GM19025 (cell line): Measurements from ENCODE around the gene IQSEC1.
A peak's percentile ranks its signal among the peaks of the same experiment; 100 is the strongest.

ENCODE experiments used
- ATAC-seq: cut with Tn5 transposase; IDR thresholded peaks from one replicate; pipeline ENCODE4 v1.9.1; 2021; ENCODE audit warnings: mild to moderate bottlenecking, low read depth, moderate library complexity; ENCODE audit not compliant: unreplicated experiment

The IQSEC1 gene

DNA sequence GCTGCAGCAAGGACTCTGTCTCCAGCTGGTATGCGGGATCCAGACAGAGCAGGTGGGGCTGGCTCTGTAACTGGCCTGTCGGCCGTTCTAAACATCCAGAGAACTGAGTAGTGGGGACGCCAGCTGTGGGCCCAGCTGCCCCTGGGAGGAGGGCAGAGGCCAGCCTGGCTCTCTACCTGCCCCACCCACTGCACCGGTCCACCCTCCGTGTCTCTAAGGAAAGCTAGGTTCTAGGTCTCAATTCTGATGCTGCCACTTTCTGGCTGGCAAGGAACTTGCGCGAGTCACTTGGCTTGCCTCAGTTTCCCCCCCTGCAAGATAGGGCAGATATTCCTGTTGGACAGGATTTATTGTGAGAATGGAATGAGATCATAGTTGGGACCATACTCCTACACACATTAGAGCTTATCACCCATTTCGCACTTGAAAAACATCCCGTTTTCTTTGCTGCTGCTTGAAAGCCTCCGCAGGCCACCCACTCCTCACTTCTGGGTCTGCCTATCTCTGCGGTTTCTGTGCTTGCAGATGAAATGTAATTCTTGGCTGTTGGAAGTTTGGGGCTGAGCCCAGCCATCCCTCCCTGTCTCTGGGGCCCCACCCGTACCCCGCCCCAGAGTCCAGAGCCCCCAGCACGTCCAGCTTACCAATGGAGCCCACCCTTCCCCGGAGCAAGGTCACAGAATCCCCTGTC lies 65.8 kb downstream of the IQSEC1 start:
- ATAC-seq: no peak

DNA sequence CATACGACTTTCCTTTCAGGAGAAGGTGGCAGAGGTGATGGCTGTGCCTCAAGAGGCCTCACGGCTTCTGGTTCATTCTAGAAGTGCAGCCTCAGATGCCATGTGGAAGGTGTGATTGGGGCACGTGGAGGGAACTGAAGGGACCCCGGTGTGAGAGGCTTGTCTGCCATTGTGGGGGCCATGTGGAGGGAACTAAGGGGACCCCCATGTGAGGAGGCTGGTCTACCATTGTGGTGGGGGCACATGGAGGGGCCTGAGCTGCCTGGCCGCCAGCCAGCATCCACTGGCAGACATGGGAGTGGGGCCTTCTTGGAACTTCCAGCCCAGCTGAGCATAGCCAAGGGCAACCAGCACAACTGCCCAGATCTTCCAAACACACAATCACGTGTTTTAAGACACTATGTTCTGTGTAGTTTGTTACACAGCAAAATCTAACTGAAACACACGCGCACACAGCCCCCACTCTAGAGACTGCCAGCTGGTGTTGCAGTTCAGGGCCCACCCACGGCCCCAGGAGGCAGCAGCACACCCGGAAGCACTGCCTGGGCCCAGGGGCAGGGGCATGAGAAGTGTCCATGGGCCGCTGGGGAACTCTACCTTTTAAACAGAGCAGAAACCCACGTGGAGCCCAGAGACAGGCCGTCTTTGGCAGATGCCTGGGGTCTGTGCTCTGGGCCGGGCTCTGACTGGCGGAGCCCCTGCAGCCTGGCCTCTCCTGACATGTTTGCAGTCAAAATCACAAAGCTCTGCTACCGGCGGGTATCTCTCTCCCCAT lies 66.8 kb downstream of the IQSEC1 start:
- ATAC-seq: no peak

- no peak for ATAC-seq
Measured at GRCh38 chr3:13005301-13005700, 67.9 kb downstream of the IQSEC1 start.

- ATAC-seq: no peak
Measured at GRCh38 chr3:13004376-13004775, 68.9 kb downstream of the IQSEC1 start.

- ATAC-seq: no peak
Measured at GRCh38 chr3:13003608-13004007, 69.6 kb downstream of the IQSEC1 start.

- peak; percentile 42 for ATAC-seq
Measured at GRCh38 chr3:13002398-13003124, 70.7 kb downstream of the IQSEC1 start.

- peak; percentile 26 for ATAC-seq
Measured at GRCh38 chr3:12999147-13000140, 73.8 kb downstream of the IQSEC1 start.

GRCh38 chr3:12998648-12999047 lies 74.6 kb downstream of the IQSEC1 start:
- no peak for ATAC-seq

DNA sequence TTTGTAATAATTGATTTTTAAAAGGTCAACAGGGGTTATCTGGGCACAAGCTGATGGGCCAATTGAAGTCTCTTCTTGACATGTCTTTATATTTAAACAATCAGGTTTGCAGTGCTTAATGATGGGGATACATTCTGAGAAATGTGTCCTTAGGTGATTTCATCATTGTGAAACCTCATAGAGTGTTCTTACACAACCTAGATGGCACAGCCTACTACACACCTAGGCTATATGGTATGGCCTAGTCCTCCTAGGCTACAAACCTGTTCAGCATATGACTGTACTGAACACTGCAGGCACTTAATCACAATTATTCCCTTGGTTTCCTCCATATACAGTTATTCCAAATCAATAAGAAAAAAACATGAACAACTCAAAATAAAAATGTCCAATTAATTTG lies 75.8 kb downstream of the IQSEC1 start:
- ATAC-seq: no peak

- ATAC-seq: no peak
Measured at GRCh38 chr3:12996181-12996506, 77.1 kb downstream of the IQSEC1 start.

- no peak for ATAC-seq
Measured at GRCh38 chr3:12995389-12996180, 77.6 kb downstream of the IQSEC1 start.

- ATAC-seq: peak; percentile 63
Measured at GRCh38 chr3:12994607-12995388, 78.4 kb downstream of the IQSEC1 start.

- ATAC-seq: no peak
Measured at GRCh38 chr3:12994357-12994606, 78.9 kb downstream of the IQSEC1 start.

DNA sequence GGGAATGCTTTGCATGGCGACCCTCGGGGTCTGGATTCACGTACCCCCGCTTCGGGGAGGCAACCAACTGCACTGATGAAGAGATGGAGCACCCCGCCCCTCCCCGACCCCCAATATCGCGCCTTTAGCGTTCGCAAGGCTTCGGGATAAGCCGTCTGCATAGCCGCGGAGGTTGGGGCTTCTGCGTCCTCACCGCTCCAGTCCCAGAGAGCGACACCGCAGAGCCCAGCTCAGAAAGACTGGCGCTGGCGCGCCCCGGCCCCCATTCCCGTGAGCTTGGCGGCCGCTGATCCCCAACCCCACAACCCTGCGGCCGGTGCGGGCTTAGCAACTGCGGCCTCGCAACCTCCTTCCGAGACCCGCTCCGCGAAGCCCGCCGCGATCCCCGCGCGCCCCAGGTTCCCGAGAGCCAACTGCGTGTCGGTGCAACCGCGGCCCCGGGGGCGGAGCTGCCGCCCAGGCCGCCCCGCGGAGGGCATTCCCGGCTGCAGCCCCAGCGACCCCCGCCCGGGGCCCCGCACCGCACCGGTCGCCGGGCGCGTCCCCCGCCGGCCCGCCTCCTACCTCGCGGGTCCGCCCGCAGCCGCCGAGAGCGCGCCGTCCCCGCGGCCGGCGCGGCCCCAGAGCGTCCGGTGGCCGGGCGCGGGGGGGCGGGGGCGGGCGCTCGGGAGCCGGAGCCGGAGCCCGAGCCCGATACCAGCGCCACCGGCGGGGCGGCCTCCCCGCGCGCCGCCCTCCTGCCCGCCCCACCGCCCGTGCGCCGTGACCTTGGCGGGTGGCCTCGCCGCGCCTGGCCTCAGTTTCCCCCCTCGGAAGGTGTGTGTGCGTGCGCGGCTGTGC lies 79.5 kb downstream of the IQSEC1 start:
- no peak for ATAC-seq

DNA sequence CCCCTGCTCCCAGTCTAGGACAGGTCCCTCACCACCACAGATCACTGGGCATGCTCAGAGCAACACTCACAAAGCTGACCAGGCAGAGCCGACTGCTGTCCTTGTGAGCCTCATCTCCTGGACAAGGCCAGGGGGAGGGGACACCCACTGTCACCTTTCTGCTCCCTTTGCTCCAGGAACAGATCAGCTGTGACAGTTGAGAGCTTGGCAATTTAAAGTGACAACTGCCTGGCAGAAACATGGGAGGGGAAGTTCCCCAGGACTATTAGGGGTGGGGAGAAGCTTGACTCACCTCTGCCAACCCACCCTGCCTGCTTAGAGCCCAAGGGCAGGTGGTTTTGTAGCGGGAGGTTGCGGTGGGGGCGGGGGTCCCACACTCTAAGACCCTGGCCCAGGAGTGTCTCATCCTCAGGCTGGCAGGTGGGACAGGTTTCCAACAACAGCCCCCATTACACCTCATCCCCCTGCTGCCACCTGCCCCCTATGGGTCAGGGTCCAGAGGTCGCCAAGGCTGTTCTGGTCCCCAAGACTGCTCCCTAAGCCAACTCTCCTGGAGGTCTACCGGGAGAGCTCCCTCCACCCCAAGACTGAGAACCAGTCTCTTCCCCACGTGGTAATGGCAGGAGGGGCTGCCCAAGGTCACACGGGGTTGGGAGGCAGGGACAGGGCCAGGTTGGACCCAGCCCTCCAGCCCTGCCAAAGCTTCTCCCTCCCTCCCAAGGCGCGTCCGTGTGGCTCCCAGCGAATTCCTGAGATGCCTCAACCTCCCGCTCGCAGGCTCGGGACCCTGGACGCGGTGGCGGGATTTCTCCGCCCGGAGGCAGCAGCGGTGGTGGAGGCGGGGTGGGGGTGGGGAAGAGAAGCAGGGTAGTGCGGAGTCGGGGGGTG lies 80.4 kb downstream of the IQSEC1 start:
- ATAC-seq: no peak

DNA sequence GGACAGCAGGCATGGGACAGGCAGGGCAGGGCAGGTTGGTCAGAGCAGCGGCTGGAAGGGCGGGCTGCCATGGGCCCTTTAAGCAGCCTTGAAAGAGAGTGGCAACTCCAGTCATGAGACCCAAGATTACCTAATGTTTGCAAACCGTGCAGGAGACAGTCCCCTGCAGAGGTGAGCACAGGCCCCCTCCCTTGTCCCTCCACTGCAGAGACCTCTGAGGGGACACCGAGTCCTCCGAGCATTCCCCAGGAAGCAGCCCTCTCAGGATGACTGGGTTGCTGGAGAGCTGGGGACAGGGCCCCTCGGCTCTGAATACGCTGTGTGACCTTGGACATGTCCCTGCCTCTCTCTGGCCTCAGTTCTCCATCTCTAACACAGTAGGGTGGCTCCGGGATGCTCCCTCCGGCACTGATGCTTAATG lies 81.4 kb downstream of the IQSEC1 start:
- ATAC-seq: no peak

DNA sequence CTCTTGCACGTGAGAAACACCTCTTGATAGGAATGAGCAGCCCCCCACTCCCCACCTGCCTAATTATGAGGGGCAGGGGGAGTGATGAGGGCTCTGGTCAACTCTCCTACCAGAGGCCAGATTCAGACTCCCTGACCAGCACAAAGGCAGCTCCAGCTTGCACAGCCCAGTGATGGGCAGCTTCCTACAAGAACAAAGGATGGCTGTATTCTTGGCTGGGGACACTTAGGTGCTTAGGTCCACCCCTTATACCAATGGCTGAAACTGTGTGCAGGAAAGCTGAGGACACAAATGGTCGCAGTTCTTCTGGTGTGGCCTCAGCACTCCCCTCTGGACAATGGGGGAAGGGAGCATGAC lies 81.8 kb downstream of the IQSEC1 start:
- ATAC-seq: no peak
